K562 (cell line): ENCODE results near the gene BRWD1. TPM values are rescaled to one million over a fixed set of nuclear protein-coding genes. Genes with fewer than 3 reads are reported as not detected.

Experiments
- ATAC-seq: fragments of 200-7000 bp; cut with Tn5 transposase; 3 replicates; pipeline ENCODE4 v1.9.1; 2020; ENCODE audit warnings: moderate library complexity
- BruUV-seq: library from RNA; stranded (reverse); fragments of 400-500 nt; replicated peaks from 2 replicates; lab custom pipeline; 2021; lab: Mats Ljungman, UMichigan
- CTCF ChIA-PET: fragments of 300-600 bp; formaldehyde crosslinking; extraction: SDS; loops from one replicate; lab custom pipeline; 2021; ENCODE audit warnings: low intra/inter-chr PET ratio; lab: Yijun Ruan, JAX
- POLR2A ChIA-PET: fragments of 300-600, 350-650 bp; sonication (Branson Sonifier 250); formaldehyde crosslinking; extraction: SDS; loops from one replicate; lab custom pipeline; 2021; ENCODE audit warnings: antibody characterized with exemption, inconsistent platforms; lab: Yijun Ruan, JAX
- DNase-seq, 4 experiments: peaks; one replicate each; pipeline versions ENCODE4 v3.0.0 to v3.0.0-alpha.2; 2011 to 2018; ENCODE audit warnings: low spot score in 3 of 4, mixed read lengths in 3 of 4; ENCODE audit errors: extremely low read depth in 1 of 4
- FAIRE-seq: peaks from 2 replicates; lab custom pipeline; 2011; peaks lifted over from hg19 to GRCh38; lab: Jason Lieb, UNC
- H2AFZ ChIP-seq: 2 replicates; pipeline ENCODE4 v1.6.0; 2011; ENCODE audit warnings: low read depth, low read length, control low read depth, inconsistent platforms
- H3K27ac ChIP-seq: fragments of 200-600 bp; 3 replicates; pipeline ENCODE4 v1.8.0; 2011; ENCODE audit warnings: low read depth, mild to moderate bottlenecking, control low read depth, inconsistent platforms, low read length, moderate library complexity, mixed read lengths; ENCODE audit errors: extremely low read depth
- H3K27me3 ChIP-seq, 2 experiments: fragments of 300-600 bp in 1 of 2; 2 replicates in 1 of 2; 3 replicates in 1 of 2; pipeline versions ENCODE4 v1.6.0 to v1.8.0; 2011; ENCODE audit warnings: inconsistent platforms in 2 of 2, low read length in 2 of 2, mild to moderate bottlenecking in 1 of 2, mixed read lengths in 1 of 2, moderate library complexity in 1 of 2; ENCODE audit not compliant: control insufficient read depth in 2 of 2, insufficient read depth in 2 of 2
- H3K36me3 ChIP-seq: fragments of 300-600 bp; 3 replicates; pipeline ENCODE4 v1.8.0; 2011; ENCODE audit warnings: mild to moderate bottlenecking, low read length, inconsistent platforms; ENCODE audit not compliant: control insufficient read depth, insufficient read depth
- H3K4me1 ChIP-seq, 2 experiments: fragments of 200-600 bp in 1 of 2; replicated peaks in 1 of 2; 2 replicates in 1 of 2; 3 replicates in 1 of 2; pipeline versions ENCODE4 v1.5.1 to v1.8.0; 2011; ENCODE audit warnings: inconsistent platforms in 2 of 2, low read length in 2 of 2, mild to moderate bottlenecking in 1 of 2, mixed read lengths in 1 of 2, moderate library complexity in 1 of 2; ENCODE audit not compliant: control insufficient read depth in 2 of 2, insufficient read depth in 2 of 2
- H3K4me2 ChIP-seq: 2 replicates; pipeline ENCODE4 v1.6.1; 2011; ENCODE audit warnings: low read length, control low read depth, inconsistent platforms, mixed read lengths; ENCODE audit not compliant: insufficient read depth
- H3K4me3 ChIP-seq: fragments of 200-600 bp; sonication (generic), shearing (Covaris generic); 2 replicates; pipeline ENCODE4 v1.5.1; 2016; ENCODE audit warnings: control low read depth, inconsistent platforms
- H3K79me2 ChIP-seq: fragments of 200-600 bp; 3 replicates; pipeline ENCODE4 v1.8.0; 2011; ENCODE audit warnings: low read length, inconsistent platforms; ENCODE audit not compliant: control insufficient read depth, insufficient read depth
- H3K9ac ChIP-seq, 2 experiments: 2 replicates each; pipeline versions ENCODE4 v1.6.0 to v1.6.1; 2011; ENCODE audit warnings: low read depth in 2 of 2, low read length in 2 of 2, control low read depth in 1 of 2, inconsistent platforms in 1 of 2, mild to moderate bottlenecking in 1 of 2, mixed read lengths in 1 of 2; ENCODE audit not compliant: insufficient read depth in 1 of 2
- H3K9me1 ChIP-seq: one replicate; pipeline ENCODE4 v1.6.0; 2011; ENCODE audit warnings: inconsistent platforms, mild to moderate bottlenecking, low read length, moderate library complexity; ENCODE audit not compliant: control insufficient read depth, insufficient read depth
- H3K9me3 ChIP-seq: replicated peaks from 2 replicates; pipeline ENCODE4 v1.5.1; 2011; ENCODE audit warnings: low read depth, low read length, inconsistent platforms; ENCODE audit not compliant: control insufficient read depth, insufficient read depth
- H4K20me1 ChIP-seq: replicated peaks from 2 replicates; pipeline ENCODE4 v1.6.1; 2011; ENCODE audit warnings: low read length, inconsistent platforms, mixed read lengths; ENCODE audit not compliant: control insufficient read depth, insufficient read depth
- EGR1 ChIP-seq: fragments of 450-650 bp; conservative IDR thresholded peaks from 2 replicates; pipeline ENCODE4 v1.6.1; 2017; ENCODE audit warnings: mild to moderate bottlenecking
- JUND ChIP-seq, 2 experiments: IDR thresholded peaks; 2 replicates in 1 of 2; 3 replicates in 1 of 2; pipeline ENCODE4 v1.6.1; 2011; ENCODE audit warnings: borderline replicate concordance in 2 of 2, low read depth in 2 of 2, low read length in 2 of 2, improper control_type of control experiment in 1 of 2, missing biosample characterization in 1 of 2, missing genetic modification characterization in 1 of 2, missing genetic modification reagents in 1 of 2
- POLR2A ChIP-seq: fragments of 450-650 bp; conservative IDR thresholded peaks from 2 replicates; pipeline ENCODE4 v1.6.1; 2016
- in situ Hi-C: fragments of 300-500 bp; cut with MboI; formaldehyde crosslinking; loops from 4 replicates; pipeline ENCODE4 v1.15.0; 2018; ENCODE audit warnings: inconsistent platforms, mixed read lengths
- intact Hi-C: fragments of 100-400 bp; cut with micrococcal nuclease; formaldehyde crosslinking; loops from 2 replicates; pipeline ENCODE4 v1.14.2; 2022
- polyA plus RNA-seq, 8 experiments: library from polyadenylated mRNA; depleted of rRNA in 4 of 8; stranded (reverse) in 5 of 8; unstranded in 3 of 8; fragments of >200 nt; fragmentation: Nextera tagmentation in 2 of 8; fragmentation: Illumina TruSeq in 1 of 8; extraction: Ambion mirVana in 2 of 8; extraction: Trizol in 1 of 8; gene quantifications; 2 replicates each; pipeline versions ENCODE4 v1.2.1 to v1.2.3, GENCODE V29; 2011 to 2014; ENCODE audit warnings: inconsistent platforms in 1 of 8, missing spikeins in 1 of 8
- total RNA-seq, 7 experiments: library from RNA; depleted of rRNA in 6 of 7; stranded (reverse); fragments of >200 nt in 6 of 7; fragmentation: Illumina TruSeq in 2 of 7; extraction: Trizol in 2 of 7; gene quantifications; 2 replicates each; pipeline versions ENCODE4 v1.2.1 to v1.2.3, GENCODE V29; 2011 to 2021; ENCODE audit warnings: low replicate concordance in 1 of 7
- TF ChIP-seq, protein P1 (sequence below): fragments of 450-650 bp; IDR thresholded peaks from 2 replicates; pipeline ENCODE4 v1.7.1; 2018; ENCODE audit warnings: mild to moderate bottlenecking, low read depth; ENCODE audit not compliant: partially characterized antibody

The BRWD1 gene
- total and polyA plus RNA-seq, 9 of the 15 experiments (the other 6 are each of a cell fraction or from before 2014, with no cell fraction given): 10.1 to 60.2 (median 34.1) TPM

DNA sequence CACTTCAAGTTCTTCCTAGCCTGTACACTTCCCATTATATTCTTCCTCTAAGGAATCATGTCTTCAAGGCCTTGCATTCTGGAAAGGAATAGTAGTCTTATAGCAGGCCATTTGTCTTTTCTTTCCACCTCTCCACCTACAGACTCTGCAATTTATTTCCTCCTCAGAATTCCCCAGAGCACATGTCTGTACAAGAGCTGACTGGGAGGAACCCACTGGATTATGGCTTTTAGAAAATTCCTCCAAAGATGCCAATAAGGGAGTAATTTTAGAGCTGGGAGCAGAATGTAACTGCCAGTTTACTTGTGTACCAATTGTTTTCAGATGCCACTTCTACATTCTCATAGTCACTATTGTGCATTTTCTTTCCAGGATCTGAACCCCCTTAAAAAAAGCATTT, 126.8 kb downstream of the BRWD1 start:
- ChIA-PET CTCF (no interaction called here), POLR2A (interaction anchor here (1.5 kb wide), 1 partner anchor 11 kb away, joined by 5 read pairs; no protein-coding TSS in a partner anchor)
- Histone ChIP-seq H3K4me1 (peaks cover 5 to 6% of the 10 kb centered on the region in 2 experiments; a peak in 3 of 5 replicates), H3K4me2 (no peak overlapping the region), H3K36me3 (peaks cover 7% of the 10 kb centered on the region; the same call in 2 of the 3 replicates), H3K9me1 (no peaks in the 10 kb centered on the region), H3K9me3 (no peaks in the 10 kb centered on the region), H2AFZ (no peak overlapping the region), H4K20me1 (no peaks in the 10 kb centered on the region), H3K9ac (no peak overlapping the region), H3K27me3 (no peaks in the 10 kb centered on the region), H3K79me2 (peaks cover 28% of the 10 kb centered on the region), H3K4me3 (no peak overlapping the region), H3K27ac (no peak overlapping the region; the same call in 2 of the 3 replicates)
- ATAC-seq (no peak), FAIRE-seq (no peak), DNase-seq (no peak)
- in situ Hi-C loops: no loop called here
- TF ChIP-seq, protein P1, sequence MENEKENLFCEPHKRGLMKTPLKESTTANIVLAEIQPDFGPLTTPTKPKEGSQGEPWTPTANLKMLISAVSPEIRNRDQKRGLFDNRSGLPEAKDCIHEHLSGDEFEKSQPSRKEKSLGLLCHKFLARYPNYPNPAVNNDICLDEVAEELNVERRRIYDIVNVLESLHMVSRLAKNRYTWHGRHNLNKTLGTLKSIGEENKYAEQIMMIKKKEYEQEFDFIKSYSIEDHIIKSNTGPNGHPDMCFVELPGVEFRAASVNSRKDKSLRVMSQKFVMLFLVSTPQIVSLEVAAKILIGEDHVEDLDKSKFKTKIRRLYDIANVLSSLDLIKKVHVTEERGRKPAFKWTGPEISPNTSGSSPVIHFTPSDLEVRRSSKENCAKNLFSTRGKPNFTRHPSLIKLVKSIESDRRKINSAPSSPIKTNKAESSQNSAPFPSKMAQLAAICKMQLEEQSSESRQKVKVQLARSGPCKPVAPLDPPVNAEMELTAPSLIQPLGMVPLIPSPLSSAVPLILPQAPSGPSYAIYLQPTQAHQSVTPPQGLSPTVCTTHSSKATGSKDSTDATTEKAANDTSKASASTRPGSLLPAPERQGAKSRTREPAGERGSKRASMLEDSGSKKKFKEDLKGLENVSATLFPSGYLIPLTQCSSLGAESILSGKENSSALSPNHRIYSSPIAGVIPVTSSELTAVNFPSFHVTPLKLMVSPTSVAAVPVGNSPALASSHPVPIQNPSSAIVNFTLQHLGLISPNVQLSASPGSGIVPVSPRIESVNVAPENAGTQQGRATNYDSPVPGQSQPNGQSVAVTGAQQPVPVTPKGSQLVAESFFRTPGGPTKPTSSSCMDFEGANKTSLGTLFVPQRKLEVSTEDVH: peak; percentile 22
- no peak for TF ChIP-seq EGR1
- TF ChIP-seq JUND (IDR thresholded peaks at IDR 0.05; ENCODE audit: borderline replicate concordance, low read depth, low read length): no peak
- no peak for TF ChIP-seq JUND (tag; IDR thresholded peaks at IDR 0.05; ENCODE audit: borderline replicate concordance, low read depth, low read length)
- 0 out of 2 replicates have a peak, but pooled peaks have one; percentile 13 for TF ChIP-seq POLR2A
- intact Hi-C loops: loop anchor here (2.0 to 10.0 kb wide), 2 partner anchors 22 to 128 kb away; partner anchors contain the start of gene BRWD1
- no TSS peak for BruUV-seq
